Measurements from ENCODE around the gene TLE5. TPM values are rescaled to one million over a fixed set of nuclear protein-coding genes. Genes with fewer than 3 reads are reported as not detected.

Gene TLE5
- polyA plus RNA-seq, 2 of the 4 experiments (the other 2 are of a cell fraction): 171 to 216 TPM

DNA sequence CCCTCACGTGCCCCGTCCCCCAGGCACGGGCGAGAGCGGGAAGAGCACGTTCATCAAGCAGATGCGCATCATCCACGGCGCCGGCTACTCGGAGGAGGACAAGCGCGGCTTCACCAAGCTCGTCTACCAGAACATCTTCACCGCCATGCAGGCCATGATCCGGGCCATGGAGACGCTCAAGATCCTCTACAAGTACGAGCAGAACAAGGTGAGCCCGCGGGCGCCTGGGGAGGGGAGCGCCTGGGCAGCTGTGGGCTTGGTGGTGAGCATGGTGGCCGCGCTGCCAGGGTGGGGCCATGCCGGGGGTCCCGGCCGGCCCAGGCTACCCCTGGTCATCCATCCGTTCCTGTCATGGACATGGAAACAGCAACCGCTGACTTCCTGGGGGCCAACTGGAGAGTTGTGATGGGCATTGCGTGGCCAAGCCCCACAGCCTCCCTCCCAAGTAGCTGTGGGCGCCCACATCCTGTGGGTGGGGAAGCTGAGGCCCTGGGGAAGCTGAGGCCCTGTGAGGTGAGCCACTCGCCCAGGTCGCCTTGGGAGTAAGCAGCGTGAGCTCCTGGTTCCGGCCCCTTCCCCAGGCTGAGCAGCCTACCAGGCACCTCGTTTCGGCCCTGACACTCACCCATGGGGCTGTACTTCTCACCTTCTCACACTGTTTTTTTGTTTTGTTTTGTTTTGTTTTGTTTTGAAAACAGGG, 48.0 kb upstream of the TLE5 start:
- TF ChIP-seq KDM5A (IDR thresholded peaks at IDR 0.05) (no peak), HEYL (CRISPR knock-in tag; IDR thresholded peaks at IDR 0.05) (no peak), TFCP2L1 (CRISPR knock-in tag; IDR thresholded peaks at IDR 0.05) (no peak), ESRRA (IDR thresholded peaks at IDR 0.05; ENCODE audit: borderline replicate concordance, low read length) (no peak), NR3C1 (IDR thresholded peaks at IDR 0.05) (no peak), HOXB5 (CRISPR knock-in tag; IDR thresholded peaks at IDR 0.05) (no peak), RNF2 (IDR thresholded peaks at IDR 0.05; ENCODE audit: borderline replicate concordance, low read depth) (no peak), FOSB (CRISPR knock-in tag; IDR thresholded peaks at IDR 0.05) (no peak), CHD2 (IDR thresholded peaks at IDR 0.05; ENCODE audit: low read length, partially characterized antibody) (no peak)
- TF ChIP-seq, protein P1, sequence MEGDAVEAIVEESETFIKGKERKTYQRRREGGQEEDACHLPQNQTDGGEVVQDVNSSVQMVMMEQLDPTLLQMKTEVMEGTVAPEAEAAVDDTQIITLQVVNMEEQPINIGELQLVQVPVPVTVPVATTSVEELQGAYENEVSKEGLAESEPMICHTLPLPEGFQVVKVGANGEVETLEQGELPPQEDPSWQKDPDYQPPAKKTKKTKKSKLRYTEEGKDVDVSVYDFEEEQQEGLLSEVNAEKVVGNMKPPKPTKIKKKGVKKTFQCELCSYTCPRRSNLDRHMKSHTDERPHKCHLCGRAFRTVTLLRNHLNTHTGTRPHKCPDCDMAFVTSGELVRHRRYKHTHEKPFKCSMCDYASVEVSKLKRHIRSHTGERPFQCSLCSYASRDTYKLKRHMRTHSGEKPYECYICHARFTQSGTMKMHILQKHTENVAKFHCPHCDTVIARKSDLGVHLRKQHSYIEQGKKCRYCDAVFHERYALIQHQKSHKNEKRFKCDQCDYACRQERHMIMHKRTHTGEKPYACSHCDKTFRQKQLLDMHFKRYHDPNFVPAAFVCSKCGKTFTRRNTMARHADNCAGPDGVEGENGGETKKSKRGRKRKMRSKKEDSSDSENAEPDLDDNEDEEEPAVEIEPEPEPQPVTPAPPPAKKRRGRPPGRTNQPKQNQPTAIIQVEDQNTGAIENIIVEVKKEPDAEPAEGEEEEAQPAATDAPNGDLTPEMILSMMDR (IDR thresholded peaks at IDR 0.05): no peak
- H3K4me2 ChIP-seq: no peak overlapping the region
- H3K9me3 ChIP-seq: no peaks in the 10 kb centered on the region
- H3K4me1 ChIP-seq: peaks cover 1% of the 10 kb centered on the region; the same call in 2 of the 3 replicates
- H3K27ac ChIP-seq: no peak overlapping the region
- WGBS (ENCODE audit: missing lambda C conversion rate): 95% methylated on average over 32 of the region's 37 CpGs
- H3K4me3 ChIP-seq: no peak overlapping the region
- ChIA-PET POLR2A (no interaction called here), CTCF (interaction anchor here (0.6 to 11.6 kb wide), 12 partner anchors 10 to 158 kb away, joined by 3 to 127 read pairs (median 4); no protein-coding TSS in a partner anchor)
- FAIRE-seq: no peak
- DNase-seq (ENCODE audit: low read depth in 1 of 2, low spot score in 1 of 2): no peak
- no peak for ATAC-seq

- ChIA-PET CTCF (interaction anchor here (1.0 to 11.6 kb wide), 11 partner anchors 11 to 158 kb away, joined by 3 to 127 read pairs (median 8); no protein-coding TSS in a partner anchor), POLR2A (no interaction called here)
- 91% methylated on average over 13 of the region's 22 CpGs for WGBS (ENCODE audit: missing lambda C conversion rate)
- no peak overlapping the region for H3K4me3 ChIP-seq
- no peak for FAIRE-seq
- H3K9me3 ChIP-seq: no peaks in the 10 kb centered on the region
- H3K27ac ChIP-seq: no peak overlapping the region
- H3K4me1 ChIP-seq: no peaks in the 10 kb centered on the region
- no peak overlapping the region for H3K4me2 ChIP-seq
- no peak for TF ChIP-seq RAD21 (conservative IDR thresholded peaks at IDR 0.05 in 1 of 2, IDR thresholded peaks at IDR 0.05 in 1 of 2)
- no peak for TF ChIP-seq SREBF2 (IDR thresholded peaks at IDR 0.05)
- TF ChIP-seq, protein P2, sequence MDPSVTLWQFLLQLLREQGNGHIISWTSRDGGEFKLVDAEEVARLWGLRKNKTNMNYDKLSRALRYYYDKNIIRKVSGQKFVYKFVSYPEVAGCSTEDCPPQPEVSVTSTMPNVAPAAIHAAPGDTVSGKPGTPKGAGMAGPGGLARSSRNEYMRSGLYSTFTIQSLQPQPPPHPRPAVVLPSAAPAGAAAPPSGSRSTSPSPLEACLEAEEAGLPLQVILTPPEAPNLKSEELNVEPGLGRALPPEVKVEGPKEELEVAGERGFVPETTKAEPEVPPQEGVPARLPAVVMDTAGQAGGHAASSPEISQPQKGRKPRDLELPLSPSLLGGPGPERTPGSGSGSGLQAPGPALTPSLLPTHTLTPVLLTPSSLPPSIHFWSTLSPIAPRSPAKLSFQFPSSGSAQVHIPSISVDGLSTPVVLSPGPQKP (IDR thresholded peaks at IDR 0.05; ENCODE audit: low read depth, low read length): no peak
- TF ChIP-seq HDAC2 (IDR thresholded peaks at IDR 0.05): no peak
- no peak for TF ChIP-seq ZFP36 (IDR thresholded peaks at IDR 0.05; ENCODE audit: borderline replicate concordance, partially characterized antibody)
- no peak for TF ChIP-seq BCL3 (IDR thresholded peaks at IDR 0.05)
- TF ChIP-seq, protein P3, sequence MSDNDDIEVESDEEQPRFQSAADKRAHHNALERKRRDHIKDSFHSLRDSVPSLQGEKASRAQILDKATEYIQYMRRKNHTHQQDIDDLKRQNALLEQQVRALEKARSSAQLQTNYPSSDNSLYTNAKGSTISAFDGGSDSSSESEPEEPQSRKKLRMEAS (IDR thresholded peaks at IDR 0.05): no peak
- no peak for TF ChIP-seq RFX5 (IDR thresholded peaks at IDR 0.05)
- TF ChIP-seq MAZ (IDR thresholded peaks at IDR 0.05; ENCODE audit: borderline replicate concordance, low read depth, low read length): no peak
- TF ChIP-seq ZC3H11A (IDR thresholded peaks at IDR 0.05): no peak
- no peak for DNase-seq (ENCODE audit: low read depth in 1 of 2, low spot score in 1 of 2)
- no peak for ATAC-seq
Observed at GRCh38 chr19:3109491-3109890, 47.2 kb upstream of the TLE5 start.
